Measurements from ENCODE around the gene IFITM2. TPM values are rescaled to one million over a fixed set of nuclear protein-coding genes. Genes with fewer than 3 reads are reported as not detected.

Gene IFITM2
- total RNA-seq, 1 donor from 2014 or later = 3.7 TPM

GRCh38 chr11:357582-357981 lies 50.0 kb downstream of the IFITM2 start:
- H3K4me3 ChIP-seq (ENCODE audit: low read depth, low read length) = no peak overlapping the region
- no peak for TF ChIP-seq CTCF (IDR thresholded peaks at IDR 0.05; ENCODE audit: insufficient read depth, low read length, severe bottlenecking)
- no peak for DNase-seq (ENCODE audit: low read depth)
- H3K27me3 ChIP-seq (ENCODE audit: control insufficient read depth, insufficient read depth, low read length) = no peaks in the 10 kb centered on the region
- H3K36me3 ChIP-seq (ENCODE audit: control insufficient read depth, insufficient read depth, low read length) = no peaks in the 10 kb centered on the region
- peak; percentile 92 for FAIRE-seq

- TF ChIP-seq CTCF (IDR thresholded peaks at IDR 0.05; ENCODE audit: insufficient read depth, low read length, severe bottlenecking) = no peak
- Histone ChIP-seq H3K36me3 (ENCODE audit: control insufficient read depth, insufficient read depth, low read length) (no peaks in the 10 kb centered on the region), H3K27me3 (ENCODE audit: control insufficient read depth, insufficient read depth, low read length) (no peaks in the 10 kb centered on the region), H3K4me3 (ENCODE audit: low read depth, low read length) (no peak overlapping the region)
- FAIRE-seq = no peak
- DNase-seq (ENCODE audit: low read depth) = no peak
Measured at GRCh38 chr11:358129-358800, 50.6 kb downstream of the IFITM2 start.

Other genes starting within 250 kb of the IFITM2 start
- not detected in 2 replicates for gene SCGB1C1, start 114.7 kb upstream of the IFITM2 start, total RNA-seq
- gene BET1L, start 100.4 kb upstream of the IFITM2 start, total RNA-seq = 16.0 and 16.3 TPM in 2 replicates
- 106 and 170 TPM in 2 replicates for gene RIC8A, start 100.1 kb upstream of the IFITM2 start, total RNA-seq
- gene SIRT3, start 71.5 kb upstream of the IFITM2 start, total RNA-seq = 7.9 and 9.9 TPM in 2 replicates
- 146 and 171 TPM in 2 replicates for gene PSMD13, start 70.8 kb upstream of the IFITM2 start, total RNA-seq
- not detected in 2 replicates for gene NLRP6, start 29.4 kb upstream of the IFITM2 start, total RNA-seq
- gene PGGHG, start 18.7 kb upstream of the IFITM2 start, total RNA-seq = 1.7 and 3.2 TPM in 2 replicates
- not detected in 2 replicates for gene IFITM5, start 8.3 kb upstream of the IFITM2 start, total RNA-seq
- gene IFITM1, start 6.2 kb downstream of the IFITM2 start, total RNA-seq = 1.2 and 1.8 TPM in 2 replicates
- 4.5 and 14.5 TPM in 2 replicates for gene IFITM3, start 13.0 kb downstream of the IFITM2 start, total RNA-seq
- 10.8 and 11.4 TPM in 2 replicates for gene B4GALNT4, start 61.7 kb downstream of the IFITM2 start, total RNA-seq
- 231 and 328 TPM in 2 replicates for gene PKP3, start 86.4 kb downstream of the IFITM2 start, total RNA-seq
- 15.9 and 24.7 TPM in 2 replicates for gene SIGIRR, start 107.2 kb downstream of the IFITM2 start, total RNA-seq
- gene ANO9, start 134.2 kb downstream of the IFITM2 start, total RNA-seq = 7.4 and 9.2 TPM in 2 replicates
- 26.3 and 29.4 TPM in 2 replicates for gene PTDSS2, start 142.5 kb downstream of the IFITM2 start, total RNA-seq
- gene RNH1, start 199.4 kb downstream of the IFITM2 start, total RNA-seq = 361 and 427 TPM in 2 replicates
- 150 and 199 TPM in 2 replicates for gene HRAS, start 227.8 kb downstream of the IFITM2 start, total RNA-seq
- 0.26 and 0.38 TPM in 2 replicates for gene LRRC56, start 229.7 kb downstream of the IFITM2 start, total RNA-seq

All from bronchial epithelial cell (primary cell).